CD14-positive monocyte (primary cell): ENCODE measurements around the gene PSMB10. TPM values are rescaled to one million over a fixed set of nuclear protein-coding genes. Genes with fewer than 3 reads are reported as not detected.

Source experiments
- DNase-seq, 3 donors: peaks; one replicate each; pipeline ENCODE4 v3.0.0-alpha.2; 2011 to 2022
- H2AFZ ChIP-seq: 2 replicates; pipeline ENCODE4 v1.6.0; 2012; ENCODE audit warnings: mild to moderate bottlenecking, low read depth, low read length, inconsistent platforms; ENCODE audit not compliant: insufficient read depth, poor library complexity, severe bottlenecking
- H3K27ac ChIP-seq, 2 donors: 1 replicate in 1 of 2; 2 replicates in 1 of 2; pipeline ENCODE4 v1.5.1; 2012 to 2013; ENCODE audit warnings: low read length in 2 of 2, control low read depth in 1 of 2, inconsistent platforms in 1 of 2, low read depth in 1 of 2, mild to moderate bottlenecking in 1 of 2
- H3K27me3 ChIP-seq, 2 donors: one replicate each; pipeline versions ENCODE4 v1.6.0 to v1.6.1; 2011 to 2013; ENCODE audit warnings: low read length in 2 of 2; ENCODE audit not compliant: control insufficient read depth in 2 of 2, insufficient read depth in 2 of 2
- H3K36me3 ChIP-seq, 2 donors: replicated peaks in 1 of 2; 1 replicate in 1 of 2; 2 replicates in 1 of 2; pipeline versions ENCODE4 v1.5.1 to v1.6.1; 2012 to 2013; ENCODE audit warnings: low read length in 2 of 2, control low read depth in 1 of 2, inconsistent platforms in 1 of 2, mild to moderate bottlenecking in 1 of 2; ENCODE audit not compliant: insufficient read depth in 2 of 2, control insufficient read depth in 1 of 2
- H3K4me1 ChIP-seq, 2 donors: 1 replicate in 1 of 2; 2 replicates in 1 of 2; pipeline versions ENCODE4 v1.5.1 to v1.6.1; 2012 to 2013; ENCODE audit warnings: low read length in 2 of 2, control low read depth in 1 of 2, inconsistent platforms in 1 of 2, mild to moderate bottlenecking in 1 of 2, moderate library complexity in 1 of 2; ENCODE audit not compliant: insufficient read depth in 2 of 2, control insufficient read depth in 1 of 2
- H3K4me2 ChIP-seq: replicated peaks from 2 replicates; pipeline ENCODE3; 2012; ENCODE audit warnings: low read length, moderate library complexity, mild to moderate bottlenecking; ENCODE audit not compliant: poor library complexity, severe bottlenecking; ENCODE audit errors: extremely low read depth
- H3K4me3 ChIP-seq, 3 experiments: fragments of 200-600 bp in 1 of 3; sonication (generic) in 1 of 3; replicated peaks in 1 of 3; 1 replicate in 2 of 3; 2 replicates in 1 of 3; pipeline ENCODE4 v1.5.1; 2011 to 2013; ENCODE audit warnings: low read length in 3 of 3, mild to moderate bottlenecking in 3 of 3, control low read depth in 2 of 3, low read depth in 2 of 3, inconsistent platforms in 1 of 3, moderate library complexity in 1 of 3
- H3K79me2 ChIP-seq: 2 replicates; pipeline ENCODE4 v1.6.0; 2012; ENCODE audit warnings: mild to moderate bottlenecking, control low read depth, inconsistent platforms, low read length, moderate library complexity; ENCODE audit not compliant: insufficient read depth
- H3K9ac ChIP-seq: 2 replicates; pipeline ENCODE4 v1.6.0; 2017; ENCODE audit warnings: low read length, mild to moderate bottlenecking; ENCODE audit not compliant: insufficient read depth, poor library complexity, severe bottlenecking
- H3K9me3 ChIP-seq, 2 donors: replicated peaks in 1 of 2; 1 replicate in 1 of 2; 2 replicates in 1 of 2; pipeline versions ENCODE4 v1.5.1 to v1.6.1; 2012 to 2013; ENCODE audit warnings: low read length in 2 of 2, control low read depth in 1 of 2; ENCODE audit not compliant: control insufficient read depth in 1 of 2, insufficient read depth in 1 of 2
- H4K20me1 ChIP-seq: 2 replicates; pipeline ENCODE4 v1.6.0; 2012; ENCODE audit warnings: mild to moderate bottlenecking, low read length, control low read depth, moderate library complexity; ENCODE audit not compliant: insufficient read depth
- H3K27ac Mint-ChIP-seq, 7 donors: one replicate each; pipeline ENCODE4 v1.8.0; 2020; ENCODE audit warnings: mild to moderate bottlenecking in 7 of 7, mixed read lengths in 7 of 7, moderate library complexity in 6 of 7, inconsistent platforms in 2 of 7
- H3K27me3 Mint-ChIP-seq, 3 donors: one replicate each; pipeline ENCODE4 v1.8.0; 2021 to 2022; ENCODE audit warnings: low read depth in 3 of 3, mild to moderate bottlenecking in 3 of 3, mixed read lengths in 3 of 3, moderate library complexity in 3 of 3, inconsistent platforms in 1 of 3
- H3K36me3 Mint-ChIP-seq, 2 donors: one replicate each; pipeline ENCODE4 v1.8.0; 2020; ENCODE audit warnings: mixed read lengths in 2 of 2, inconsistent platforms in 1 of 2, mild to moderate bottlenecking in 1 of 2
- H3K4me1 Mint-ChIP-seq: one replicate; pipeline ENCODE4 v1.8.0; 2020; ENCODE audit warnings: mild to moderate bottlenecking, mixed read lengths
- H3K4me3 Mint-ChIP-seq, 2 donors: one replicate each; pipeline ENCODE4 v1.8.0; 2020; ENCODE audit warnings: mild to moderate bottlenecking in 2 of 2, mixed read lengths in 2 of 2, moderate library complexity in 1 of 2
- H3K9me3 Mint-ChIP-seq, 7 donors: one replicate each; pipeline ENCODE4 v1.8.0; 2020 to 2022; ENCODE audit warnings: mixed read lengths in 7 of 7, mild to moderate bottlenecking in 6 of 7, moderate library complexity in 6 of 7, inconsistent platforms in 2 of 7
- CTCF ChIP-seq: fragments of 200-600 bp; IDR thresholded peaks from one replicate; pipeline ENCODE4 v1.8.0; 2022; ENCODE audit warnings: antibody characterized with exemption, mild to moderate bottlenecking
- WGBS: methylation state at CpG from one replicate; pipeline ENCODE4 v1.1.5; 2013; ENCODE audit warnings: missing lambda C conversion rate; ENCODE audit not compliant: insufficient coverage; 5-methylcytosine and 5-hydroxymethylcytosine counted together
- intact Hi-C, 2 donors: fragments of 100-400 bp; cut with micrococcal nuclease; formaldehyde crosslinking; loops; one replicate each; pipeline versions ENCODE4 v1.15.0 to v1.15.1; 2023
- polyA plus RNA-seq, 3 donors: library from polyadenylated mRNA; depleted of rRNA in 1 of 3; unstranded in 2 of 3; stranded (reverse) in 1 of 3; fragments of 300-500 nt in 2 of 3; fragments of >200 nt in 1 of 3; fragmentation: Illumina TruSeq in 2 of 3; gene quantifications; 1 replicate in 2 of 3; 2 replicates in 1 of 3; pipeline ENCODE4 v1.2.3, GENCODE V29; 2012 to 2021

PSMB10 gene
- polyA plus RNA-seq, 3 donors = 158 to 798 (median 609) TPM

GRCh38 chr16:67917852-67918236 is 18.8 kb downstream of the PSMB10 start:
- TF ChIP-seq CTCF = no peak
- peaks cover 47% of the 10 kb centered on the region for H3K79me2 ChIP-seq
- no peaks in the 10 kb centered on the region for H3K27me3 ChIP-seq
- Mint-ChIP-seq H3K36me3 (peaks cover 59 to 84% of the 10 kb centered on the region in 2 donors), H3K27me3 (no peaks in the 10 kb centered on the region), H3K9me3 (no peaks in the 10 kb centered on the region), H3K4me3 (no peak overlapping the region), H3K27ac (peak overlapping the region in 4 of 7 donors; percentile 46 to 86 (median 76)), H3K4me1 (peaks cover 6% of the 10 kb centered on the region)
- H3K4me2 ChIP-seq = no peak overlapping the region
- H3K4me1 ChIP-seq = no peaks in the 10 kb centered on the region
- WGBS = 96% methylated on average over 3 of the region's 4 CpGs
- H2AFZ ChIP-seq = no peak overlapping the region
- intact Hi-C loops = no loop called here
- H3K9me3 ChIP-seq = no peaks in the 10 kb centered on the region
- H3K9ac ChIP-seq = no peak overlapping the region
- H3K27ac ChIP-seq = no peak overlapping the region
- peak in 2 of 3 donors; percentile 7 to 62 for DNase-seq
- peaks cover 84% of the 10 kb centered on the region for H4K20me1 ChIP-seq
- H3K4me3 ChIP-seq = no peak overlapping the region
- peaks cover 44 to 73% of the 10 kb centered on the region in 2 donors for H3K36me3 ChIP-seq

GRCh38 chr16:67917140-67917851 is 19.4 kb downstream of the PSMB10 start:
- intact Hi-C loops = no loop called here
- TF ChIP-seq CTCF = no peak
- no peak overlapping the region for H3K4me2 ChIP-seq
- H3K79me2 ChIP-seq = peaks cover 49% of the 10 kb centered on the region
- H3K9ac ChIP-seq = no peak overlapping the region
- no peak overlapping the region for H2AFZ ChIP-seq
- no peaks in the 10 kb centered on the region for H3K4me1 ChIP-seq
- no peaks in the 10 kb centered on the region for H3K9me3 ChIP-seq
- Mint-ChIP-seq H3K9me3 (no peaks in the 10 kb centered on the region), H3K27me3 (no peaks in the 10 kb centered on the region), H3K4me3 (no peak overlapping the region), H3K27ac (peak overlapping the region in 5 of 7 donors; percentile 15 to 86 (median 73)), H3K36me3 (peaks cover 58 to 81% of the 10 kb centered on the region in 2 donors), H3K4me1 (peaks cover 6% of the 10 kb centered on the region)
- H3K27me3 ChIP-seq = no peaks in the 10 kb centered on the region
- 78% methylated on average over 6 of the region's 6 CpGs for WGBS
- no peak for DNase-seq
- H3K4me3 ChIP-seq = no peak overlapping the region
- H3K36me3 ChIP-seq = peaks cover 39 to 70% of the 10 kb centered on the region in 2 donors
- peaks cover 80% of the 10 kb centered on the region for H4K20me1 ChIP-seq
- H3K27ac ChIP-seq = no peak overlapping the region
